K562 (cell line): Measurements from ENCODE around the gene NAV2. TPM values are rescaled to one million over a fixed set of nuclear protein-coding genes. Genes with fewer than 3 reads are reported as not detected.

Experiments
- ATAC-seq: fragments of 200-7000 bp; cut with Tn5 transposase; 3 replicates; pipeline ENCODE4 v1.9.1; 2020; ENCODE audit warnings: moderate library complexity
- BruUV-seq: library from RNA; stranded (reverse); fragments of 400-500 nt; replicated peaks from 2 replicates; lab custom pipeline; 2021; lab: Mats Ljungman, UMichigan
- CTCF ChIA-PET: fragments of 300-600 bp; formaldehyde crosslinking; extraction: SDS; loops from one replicate; lab custom pipeline; 2021; ENCODE audit warnings: low intra/inter-chr PET ratio; lab: Yijun Ruan, JAX
- POLR2A ChIA-PET: fragments of 300-600, 350-650 bp; sonication (Branson Sonifier 250); formaldehyde crosslinking; extraction: SDS; loops from one replicate; lab custom pipeline; 2021; ENCODE audit warnings: antibody characterized with exemption, inconsistent platforms; lab: Yijun Ruan, JAX
- DNase-seq, 4 experiments: peaks; one replicate each; pipeline versions ENCODE4 v3.0.0 to v3.0.0-alpha.2; 2011 to 2018; ENCODE audit warnings: low spot score in 3 of 4, mixed read lengths in 3 of 4; ENCODE audit errors: extremely low read depth in 1 of 4
- FAIRE-seq: peaks from 2 replicates; lab custom pipeline; 2011; peaks lifted over from hg19 to GRCh38; lab: Jason Lieb, UNC
- H2AFZ ChIP-seq: 2 replicates; pipeline ENCODE4 v1.6.0; 2011; ENCODE audit warnings: low read depth, low read length, control low read depth, inconsistent platforms
- H3K27ac ChIP-seq: fragments of 200-600 bp; 3 replicates; pipeline ENCODE4 v1.8.0; 2011; ENCODE audit warnings: low read depth, mild to moderate bottlenecking, control low read depth, inconsistent platforms, low read length, moderate library complexity, mixed read lengths; ENCODE audit errors: extremely low read depth
- H3K27me3 ChIP-seq, 2 experiments: fragments of 300-600 bp in 1 of 2; 2 replicates in 1 of 2; 3 replicates in 1 of 2; pipeline versions ENCODE4 v1.6.0 to v1.8.0; 2011; ENCODE audit warnings: inconsistent platforms in 2 of 2, low read length in 2 of 2, mild to moderate bottlenecking in 1 of 2, mixed read lengths in 1 of 2, moderate library complexity in 1 of 2; ENCODE audit not compliant: control insufficient read depth in 2 of 2, insufficient read depth in 2 of 2
- H3K36me3 ChIP-seq: fragments of 300-600 bp; 3 replicates; pipeline ENCODE4 v1.8.0; 2011; ENCODE audit warnings: mild to moderate bottlenecking, low read length, inconsistent platforms; ENCODE audit not compliant: control insufficient read depth, insufficient read depth
- H3K4me1 ChIP-seq, 2 experiments: fragments of 200-600 bp in 1 of 2; replicated peaks in 1 of 2; 2 replicates in 1 of 2; 3 replicates in 1 of 2; pipeline versions ENCODE4 v1.5.1 to v1.8.0; 2011; ENCODE audit warnings: inconsistent platforms in 2 of 2, low read length in 2 of 2, mild to moderate bottlenecking in 1 of 2, mixed read lengths in 1 of 2, moderate library complexity in 1 of 2; ENCODE audit not compliant: control insufficient read depth in 2 of 2, insufficient read depth in 2 of 2
- H3K4me2 ChIP-seq: 2 replicates; pipeline ENCODE4 v1.6.1; 2011; ENCODE audit warnings: low read length, control low read depth, inconsistent platforms, mixed read lengths; ENCODE audit not compliant: insufficient read depth
- H3K4me3 ChIP-seq: fragments of 200-600 bp; sonication (generic), shearing (Covaris generic); 2 replicates; pipeline ENCODE4 v1.5.1; 2016; ENCODE audit warnings: control low read depth, inconsistent platforms
- H3K79me2 ChIP-seq: fragments of 200-600 bp; 3 replicates; pipeline ENCODE4 v1.8.0; 2011; ENCODE audit warnings: low read length, inconsistent platforms; ENCODE audit not compliant: control insufficient read depth, insufficient read depth
- H3K9ac ChIP-seq, 2 experiments: 2 replicates each; pipeline versions ENCODE4 v1.6.0 to v1.6.1; 2011; ENCODE audit warnings: low read depth in 2 of 2, low read length in 2 of 2, control low read depth in 1 of 2, inconsistent platforms in 1 of 2, mild to moderate bottlenecking in 1 of 2, mixed read lengths in 1 of 2; ENCODE audit not compliant: insufficient read depth in 1 of 2
- H3K9me1 ChIP-seq: one replicate; pipeline ENCODE4 v1.6.0; 2011; ENCODE audit warnings: inconsistent platforms, mild to moderate bottlenecking, low read length, moderate library complexity; ENCODE audit not compliant: control insufficient read depth, insufficient read depth
- H3K9me3 ChIP-seq: replicated peaks from 2 replicates; pipeline ENCODE4 v1.5.1; 2011; ENCODE audit warnings: low read depth, low read length, inconsistent platforms; ENCODE audit not compliant: control insufficient read depth, insufficient read depth
- H4K20me1 ChIP-seq: replicated peaks from 2 replicates; pipeline ENCODE4 v1.6.1; 2011; ENCODE audit warnings: low read length, inconsistent platforms, mixed read lengths; ENCODE audit not compliant: control insufficient read depth, insufficient read depth
- ARID2 ChIP-seq: fragments of 450-650 bp; IDR thresholded peaks from 2 replicates; pipeline ENCODE4 v1.6.1; 2017; ENCODE audit warnings: antibody characterized with exemption, mild to moderate bottlenecking
- GATAD2A ChIP-seq: fragments of 450-650 bp; IDR thresholded peaks from 2 replicates; pipeline ENCODE4 v1.6.1; 2017
- MCM5 ChIP-seq: fragments of 450-650 bp; IDR thresholded peaks from 2 replicates; pipeline ENCODE4 v1.6.1; 2016; ENCODE audit warnings: low read depth
- NFATC3 ChIP-seq: fragments of 450-650 bp; IDR thresholded peaks from 2 replicates; pipeline ENCODE4 v1.6.1; 2017; ENCODE audit warnings: mild to moderate bottlenecking
- ZBTB7A ChIP-seq: IDR thresholded peaks from 2 replicates; pipeline ENCODE4 v1.6.1; 2011; ENCODE audit warnings: low read depth, mild to moderate bottlenecking, low read length, moderate library complexity, borderline replicate concordance; ENCODE audit not compliant: control insufficient read depth
- ZFPM2 ChIP-seq: fragments of 250-450 bp; sonication (Bioruptor Pico); IDR thresholded peaks from 2 replicates; pipeline ENCODE4 v1.5.1; 2022; ENCODE audit warnings: mild to moderate bottlenecking
- ZNF347 ChIP-seq: fragments of 450-650 bp; formaldehyde crosslinking; IDR thresholded peaks from 2 replicates; pipeline ENCODE4 v1.4.0; 2020; ENCODE audit warnings: low read depth, mild to moderate bottlenecking, moderate library complexity
- ZNF644 ChIP-seq: fragments of 200-800 bp; sonication (Bioruptor generic); IDR thresholded peaks from 2 replicates; pipeline ENCODE4 v1.6.1; 2016; ENCODE audit warnings: low read depth, missing genetic modification characterization, missing compliant biosample characterization
- WGBS: fragments of 100-300 bp; shearing (Covaris generic); methylation state at CpG from one replicate; pipeline ENCODE4 v1.1.6; 2016; ENCODE audit warnings: low coverage, mixed read lengths; ENCODE audit not compliant: insufficient coverage; ENCODE audit errors: missing lambda C conversion rate; 5-methylcytosine and 5-hydroxymethylcytosine counted together
- in situ Hi-C: fragments of 300-500 bp; cut with MboI; formaldehyde crosslinking; loops from 4 replicates; pipeline ENCODE4 v1.15.0; 2018; ENCODE audit warnings: inconsistent platforms, mixed read lengths
- intact Hi-C: fragments of 100-400 bp; cut with micrococcal nuclease; formaldehyde crosslinking; loops from 2 replicates; pipeline ENCODE4 v1.14.2; 2022
- polyA plus RNA-seq, 8 experiments: library from polyadenylated mRNA; depleted of rRNA in 4 of 8; stranded (reverse) in 5 of 8; unstranded in 3 of 8; fragments of >200 nt; fragmentation: Nextera tagmentation in 2 of 8; fragmentation: Illumina TruSeq in 1 of 8; extraction: Ambion mirVana in 2 of 8; extraction: Trizol in 1 of 8; gene quantifications; 2 replicates each; pipeline versions ENCODE4 v1.2.1 to v1.2.3, GENCODE V29; 2011 to 2014; ENCODE audit warnings: inconsistent platforms in 1 of 8, missing spikeins in 1 of 8
- total RNA-seq, 7 experiments: library from RNA; depleted of rRNA in 6 of 7; stranded (reverse); fragments of >200 nt in 6 of 7; fragmentation: Illumina TruSeq in 2 of 7; extraction: Trizol in 2 of 7; gene quantifications; 2 replicates each; pipeline versions ENCODE4 v1.2.1 to v1.2.3, GENCODE V29; 2011 to 2021; ENCODE audit warnings: low replicate concordance in 1 of 7

Gene NAV2
- total and polyA plus RNA-seq, 9 of the 15 experiments (the other 6 are each of a cell fraction or from before 2014, with no cell fraction given) = 0.03 to 0.35 (median 0.05) TPM

DNA sequence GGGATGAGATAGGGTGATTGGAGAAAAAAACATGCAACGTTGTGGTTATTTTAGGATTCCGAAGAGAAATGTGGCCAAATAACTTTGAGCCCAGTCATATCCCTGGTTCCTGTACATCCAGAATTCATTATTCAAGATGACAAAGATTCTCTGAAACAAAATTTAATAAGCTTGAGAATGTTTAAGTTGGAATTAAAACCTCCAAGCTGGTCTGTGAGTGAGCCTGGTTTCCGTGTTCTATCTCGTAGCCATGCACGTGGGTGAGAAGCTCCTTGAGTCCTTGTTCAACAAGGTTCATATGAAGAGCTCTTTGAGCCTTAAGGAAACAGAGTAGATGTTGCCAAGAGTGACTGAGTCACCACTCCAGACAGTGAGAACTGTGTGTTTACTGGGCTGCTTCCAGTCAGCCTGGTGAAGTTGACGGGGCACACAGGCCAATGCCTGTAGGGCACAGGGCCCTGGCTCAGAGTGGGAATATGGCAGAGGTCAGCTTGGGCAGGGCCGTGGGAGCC is 206.5 kb downstream of the NAV2 start:
- Histone ChIP-seq H3K4me1 (no peaks in the 10 kb centered on the region), H2AFZ (no peak overlapping the region), H3K9me1 (no peaks in the 10 kb centered on the region), H3K9ac (no peak overlapping the region), H3K36me3 (no peaks in the 10 kb centered on the region), H3K79me2 (no peaks in the 10 kb centered on the region)
- in situ Hi-C loops = no loop called here
- FAIRE-seq = no peak
- BruUV-seq = no TSS peak
- no peak for ATAC-seq
- TF ChIP-seq NFATC3 (no peak), GATAD2A (no peak), ZNF347 (CRISPR knock-in tag) (no peak), MCM5 (no peak), ARID2 (no peak), ZFPM2 (CRISPR knock-in tag) (no peak), ZNF644 (no peak), ZBTB7A (no peak)
- TF ChIP-seq, all 486 proteins: peak for 0
- ChIA-PET POLR2A (interaction anchor here (1.5 kb wide), 1 partner anchor 8 kb away, joined by 3 read pairs; no protein-coding TSS in a partner anchor), CTCF (no interaction called here)
- no peak for DNase-seq
- H3K27ac ChIP-seq = no peak overlapping the region
- WGBS = 2% methylated on average over 7 of the region's 7 CpGs
- H3K27me3 ChIP-seq = peaks cover 4 to 6% of the 10 kb centered on the region in 2 experiments; a peak in 4 of 5 replicates
- intact Hi-C loops = no loop called here
- H4K20me1 ChIP-seq = no peaks in the 10 kb centered on the region
- no peak overlapping the region for H3K4me2 ChIP-seq
- no peaks in the 10 kb centered on the region for H3K9me3 ChIP-seq
- H3K4me3 ChIP-seq = no peak overlapping the region
